Measurements from ENCODE around the gene ALG12.

GRCh38 chr22:49887702-49888101 is 30.5 kb downstream of the ALG12 start:
- TF ChIP-seq CTCF (IDR thresholded peaks at IDR 0.05; ENCODE audit: low read length) (no peak), EZH2phosphoT487 (IDR thresholded peaks at IDR 0.05; ENCODE audit: low read length) (no peak), EZH2 (optimal IDR thresholded peaks at IDR 0.05; ENCODE audit: low read depth, low read length) (no peak)
